HCT116 (cell line): ENCODE results near the gene MESP2. TPM values are rescaled to one million over a fixed set of nuclear protein-coding genes. Genes with fewer than 3 reads are reported as not detected.

Source experiments
- ATAC-seq: fragments of 200-7000 bp; cut with Tn5 transposase; 2 replicates; pipeline ENCODE4 v1.9.1; 2020; ENCODE audit warnings: mild to moderate bottlenecking, moderate library complexity
- BruUV-seq: library from RNA; stranded (reverse); fragments of 400-500 nt; replicated peaks from 2 replicates; lab custom pipeline; 2021; lab: Mats Ljungman, UMichigan
- CTCF ChIA-PET: fragments of 300-600 bp; sonication (Branson Sonifier 250); formaldehyde crosslinking; loops from one replicate; lab custom pipeline; 2021; ENCODE audit warnings: antibody characterized with exemption; lab: Charles Lee
- POLR2A ChIA-PET: fragments of 300-600, 350-600 bp; sonication (Branson Sonifier 250); formaldehyde crosslinking; loops from one replicate; lab custom pipeline; 2021; ENCODE audit warnings: antibody characterized with exemption; lab: Charles Lee
- RAD21 ChIA-PET, 2 experiments: fragments of 300-600 bp; sonication (Branson Sonifier 250); formaldehyde crosslinking; loops; one replicate each; lab custom pipeline; 2023; ENCODE audit warnings: low total read pairs in 2 of 2; ENCODE audit not compliant: uncharacterized antibody in 2 of 2, unreplicated experiment in 2 of 2, low non-redundant PET in 1 of 2; lab: Charles Lee
- DNase-seq: peaks from one replicate; pipeline ENCODE4 v3.0.0-alpha.2; 2010; ENCODE audit warnings: low read depth, low spot score
- H2AFZ ChIP-seq: fragments of 200-600 bp; shearing (Covaris generic), sonication (generic); 2 replicates; pipeline ENCODE4 v1.6.1; 2017; ENCODE audit warnings: low read depth, mixed run types, mixed read lengths, antibody characterized with exemption, low read length; ENCODE audit not compliant: poor library complexity, severe bottlenecking
- H3K27ac ChIP-seq: 2 replicates; pipeline ENCODE4 v1.5.1; 2012; ENCODE audit warnings: low read depth, low read length
- H3K27me3 ChIP-seq: fragments of 200-600 bp; sonication (generic); 2 replicates; pipeline ENCODE4 v1.6.1; 2016; ENCODE audit warnings: mixed run types, low read length, mixed read lengths; ENCODE audit not compliant: insufficient read depth
- H3K36me3 ChIP-seq, 2 experiments: fragments of 200-500 bp in 1 of 2; fragments of 200-600 bp in 1 of 2; sonication (Bioruptor generic) in 1 of 2; sonication (generic) in 1 of 2; 2 replicates each; pipeline versions ENCODE4 v1.5.1 to v1.6.1; 2014 to 2016; ENCODE audit warnings: low read length in 2 of 2, inconsistent platforms in 1 of 2, mixed read lengths in 1 of 2, mixed run types in 1 of 2; ENCODE audit not compliant: insufficient read depth in 2 of 2, control insufficient read depth in 1 of 2
- H3K4me1 ChIP-seq, 2 experiments: fragments of 200-600 bp in 1 of 2; sonication (generic) in 1 of 2; 2 replicates each; pipeline versions ENCODE4 v1.5.1 to v1.6.1; 2012 to 2017; ENCODE audit warnings: low read length in 2 of 2, inconsistent platforms in 1 of 2, mild to moderate bottlenecking in 1 of 2, mixed read lengths in 1 of 2, mixed run types in 1 of 2, moderate library complexity in 1 of 2; ENCODE audit not compliant: insufficient read depth in 2 of 2, control insufficient read depth in 1 of 2
- H3K4me2 ChIP-seq: fragments of 200-600 bp; sonication (generic); 2 replicates; pipeline ENCODE4 v1.6.1; 2017; ENCODE audit warnings: mixed run types, low read length, mixed read lengths
- H3K4me3 ChIP-seq, 2 experiments: fragments of 200-600 bp in 1 of 2; sonication (generic) in 1 of 2; replicated peaks in 1 of 2; 2 replicates each; pipeline ENCODE4 v1.5.1; 2011 to 2016; ENCODE audit warnings: low read length in 2 of 2, control low read depth in 1 of 2, low read depth in 1 of 2, mild to moderate bottlenecking in 1 of 2, mixed read lengths in 1 of 2, mixed run types in 1 of 2
- H3K79me2 ChIP-seq: fragments of 200-600 bp; sonication (generic); 2 replicates; pipeline ENCODE4 v1.6.1; 2017; ENCODE audit warnings: mild to moderate bottlenecking, mixed run types, low read length, moderate library complexity, mixed read lengths; ENCODE audit not compliant: insufficient read depth
- H3K9ac ChIP-seq: fragments of 200-600 bp; sonication (generic); 2 replicates; pipeline ENCODE4 v1.6.1; 2016; ENCODE audit warnings: low read length, mixed read lengths
- H3K9me2 ChIP-seq: fragments of 200-600 bp; sonication (generic), shearing (Covaris generic); 2 replicates; pipeline ENCODE4 v1.6.1; 2017; ENCODE audit warnings: mixed run types, mild to moderate bottlenecking, moderate library complexity; ENCODE audit not compliant: insufficient read depth
- H3K9me3 ChIP-seq, 2 experiments: fragments of 200-500 bp in 1 of 2; fragments of 200-600 bp in 1 of 2; sonication (Bioruptor generic) in 1 of 2; sonication (generic) in 1 of 2; 2 replicates each; pipeline ENCODE4 v1.6.1; 2014 to 2017; ENCODE audit warnings: low read length in 2 of 2, mixed read lengths in 2 of 2, inconsistent platforms in 1 of 2, low read depth in 1 of 2, mild to moderate bottlenecking in 1 of 2, mixed run types in 1 of 2, moderate library complexity in 1 of 2; ENCODE audit not compliant: control insufficient read depth in 1 of 2, insufficient read depth in 1 of 2
- H4K20me1 ChIP-seq: fragments of 200-600 bp; sonication (generic), shearing (Covaris generic); 2 replicates; pipeline ENCODE4 v1.6.1; 2017; ENCODE audit warnings: mixed run types, mild to moderate bottlenecking, moderate library complexity; ENCODE audit not compliant: insufficient read depth
- CBX3 ChIP-seq: IDR thresholded peaks from 2 replicates; pipeline ENCODE4 v1.6.1; 2012; ENCODE audit warnings: low read depth
- EGR1 ChIP-seq: IDR thresholded peaks from 2 replicates; pipeline ENCODE4 v1.6.1; 2012; ENCODE audit warnings: low read depth
- POLR2A ChIP-seq: IDR thresholded peaks from 2 replicates; pipeline ENCODE4 v1.7.0; 2011; ENCODE audit warnings: borderline replicate concordance; ENCODE audit not compliant: insufficient read depth, insufficient read length; ENCODE audit errors: extremely low read depth
- RAD21 ChIP-seq: IDR thresholded peaks from 2 replicates; pipeline ENCODE4 v1.6.1; 2012; ENCODE audit warnings: low read depth, mild to moderate bottlenecking
- SIN3A ChIP-seq: IDR thresholded peaks from 2 replicates; pipeline ENCODE4 v1.6.1; 2012; ENCODE audit warnings: low read depth
- SRF ChIP-seq: IDR thresholded peaks from 2 replicates; pipeline ENCODE4 v1.6.1; 2012; ENCODE audit warnings: low read depth
- TCF7L2 ChIP-seq: IDR thresholded peaks from 2 replicates; pipeline ENCODE4 v1.7.0; 2011; ENCODE audit warnings: borderline replicate concordance, inconsistent platforms; ENCODE audit not compliant: insufficient read depth, insufficient read length; ENCODE audit errors: extremely low read depth
- intact Hi-C: fragments of 100-400 bp; cut with micrococcal nuclease; formaldehyde crosslinking; loops from 2 replicates; pipeline ENCODE4 v1.10.0; 2022
- total RNA-seq: library from RNA; stranded (reverse); gene quantifications from one replicate; pipeline ENCODE4 v1.2.1, GENCODE V29; 2021; ENCODE audit not compliant: unreplicated experiment
- TF ChIP-seq, protein P1 (sequence below): IDR thresholded peaks from 2 replicates; pipeline ENCODE4 v1.6.1; 2012; ENCODE audit warnings: low read depth
- TF ChIP-seq, protein P2 (sequence below): IDR thresholded peaks from 2 replicates; pipeline ENCODE4 v1.6.1; 2012

MESP2 gene
- total RNA-seq, 1 experiment from 2014 or later: 0.20 TPM

DNA sequence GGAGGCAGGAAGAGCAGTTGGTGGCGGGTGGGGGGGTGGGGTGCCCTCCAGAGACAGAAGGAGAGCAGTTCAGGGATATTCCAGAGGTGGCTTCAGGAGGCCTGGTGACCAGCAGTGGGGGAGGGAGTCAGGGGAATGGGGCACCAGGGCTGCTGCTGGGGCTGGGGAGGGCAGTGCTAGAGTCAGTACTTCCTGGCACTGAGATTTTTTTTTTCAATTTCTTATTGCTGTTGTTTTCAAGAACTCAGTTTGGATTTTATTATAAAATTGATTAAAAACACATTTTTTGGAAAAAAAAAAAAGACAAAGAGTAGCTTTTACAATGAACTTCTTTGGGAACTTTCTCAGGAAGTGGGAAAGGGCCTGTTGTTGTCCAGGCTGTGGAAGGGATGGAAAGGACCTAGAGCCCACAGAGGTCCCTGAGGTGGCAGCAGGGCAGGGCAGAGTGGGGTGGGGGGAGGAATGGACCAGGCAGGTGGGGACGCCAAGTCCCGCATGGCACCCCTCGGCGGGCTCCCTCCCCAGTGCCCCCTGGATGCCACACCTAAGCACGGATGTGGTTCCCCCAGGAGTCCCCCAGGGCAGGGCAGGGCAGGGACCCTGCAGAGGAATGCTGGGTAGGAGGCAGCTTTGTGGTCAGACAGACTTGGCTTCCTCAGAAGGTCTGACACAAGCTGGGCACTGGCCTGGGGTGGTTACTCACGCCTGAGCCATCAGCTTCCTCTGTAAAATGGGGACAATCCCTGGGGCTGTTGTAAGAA, 47.0 kb downstream of the MESP2 start:
- peak overlapping the region; percentile 57 for H3K4me2 ChIP-seq
- H3K9me2 ChIP-seq: no peaks in the 10 kb centered on the region
- H3K4me3 ChIP-seq: no peak overlapping the region
- H3K9ac ChIP-seq: peak overlapping the region; percentile 17; the same call in 1 of the 2 replicates
- H3K27me3 ChIP-seq: no peaks in the 10 kb centered on the region
- H3K79me2 ChIP-seq: no peaks in the 10 kb centered on the region
- TF ChIP-seq EGR1 (no peak), SRF (no peak), CBX3 (no peak), RAD21 (no peak), TCF7L2 (no peak), POLR2A (no peak), SIN3A (no peak)
- TF ChIP-seq, protein P1, sequence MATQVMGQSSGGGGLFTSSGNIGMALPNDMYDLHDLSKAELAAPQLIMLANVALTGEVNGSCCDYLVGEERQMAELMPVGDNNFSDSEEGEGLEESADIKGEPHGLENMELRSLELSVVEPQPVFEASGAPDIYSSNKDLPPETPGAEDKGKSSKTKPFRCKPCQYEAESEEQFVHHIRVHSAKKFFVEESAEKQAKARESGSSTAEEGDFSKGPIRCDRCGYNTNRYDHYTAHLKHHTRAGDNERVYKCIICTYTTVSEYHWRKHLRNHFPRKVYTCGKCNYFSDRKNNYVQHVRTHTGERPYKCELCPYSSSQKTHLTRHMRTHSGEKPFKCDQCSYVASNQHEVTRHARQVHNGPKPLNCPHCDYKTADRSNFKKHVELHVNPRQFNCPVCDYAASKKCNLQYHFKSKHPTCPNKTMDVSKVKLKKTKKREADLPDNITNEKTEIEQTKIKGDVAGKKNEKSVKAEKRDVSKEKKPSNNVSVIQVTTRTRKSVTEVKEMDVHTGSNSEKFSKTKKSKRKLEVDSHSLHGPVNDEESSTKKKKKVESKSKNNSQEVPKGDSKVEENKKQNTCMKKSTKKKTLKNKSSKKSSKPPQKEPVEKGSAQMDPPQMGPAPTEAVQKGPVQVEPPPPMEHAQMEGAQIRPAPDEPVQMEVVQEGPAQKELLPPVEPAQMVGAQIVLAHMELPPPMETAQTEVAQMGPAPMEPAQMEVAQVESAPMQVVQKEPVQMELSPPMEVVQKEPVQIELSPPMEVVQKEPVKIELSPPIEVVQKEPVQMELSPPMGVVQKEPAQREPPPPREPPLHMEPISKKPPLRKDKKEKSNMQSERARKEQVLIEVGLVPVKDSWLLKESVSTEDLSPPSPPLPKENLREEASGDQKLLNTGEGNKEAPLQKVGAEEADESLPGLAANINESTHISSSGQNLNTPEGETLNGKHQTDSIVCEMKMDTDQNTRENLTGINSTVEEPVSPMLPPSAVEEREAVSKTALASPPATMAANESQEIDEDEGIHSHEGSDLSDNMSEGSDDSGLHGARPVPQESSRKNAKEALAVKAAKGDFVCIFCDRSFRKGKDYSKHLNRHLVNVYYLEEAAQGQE: no peak
- TF ChIP-seq, protein P2, sequence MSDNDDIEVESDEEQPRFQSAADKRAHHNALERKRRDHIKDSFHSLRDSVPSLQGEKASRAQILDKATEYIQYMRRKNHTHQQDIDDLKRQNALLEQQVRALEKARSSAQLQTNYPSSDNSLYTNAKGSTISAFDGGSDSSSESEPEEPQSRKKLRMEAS: no peak
- intact Hi-C loops: no loop called here
- RAD21 ChIA-PET: no interaction called here
- peak; percentile 60 for ATAC-seq
- no peak overlapping the region for H3K27ac ChIP-seq
- no peak overlapping the region for H2AFZ ChIP-seq
- peaks cover 5 to 36% of the 10 kb centered on the region in 2 experiments; a peak in 3 of 4 replicates for H3K4me1 ChIP-seq
- no peak for DNase-seq
- H3K9me3 ChIP-seq: no peaks in the 10 kb centered on the region
- no peaks in the 10 kb centered on the region for H3K36me3 ChIP-seq
- no TSS peak for BruUV-seq
- POLR2A ChIA-PET: interaction anchor here (0.6 kb wide), 1 partner anchor 19 kb away, joined by 3 read pairs; no protein-coding TSS in a partner anchor
- CTCF ChIA-PET: no interaction called here
- H4K20me1 ChIP-seq: no peaks in the 10 kb centered on the region
